ENCODE data around the gene NECTIN1. TPM values are rescaled to one million over a fixed set of nuclear protein-coding genes. Genes with fewer than 3 reads are reported as not detected.

NECTIN1 gene
- total RNA-seq, 4 donors from 2014 or later, result 112 to 176 (median 164) TPM

- Histone ChIP-seq H3K4me1 (no peaks in the 10 kb centered on the region), H3K27ac (no peak overlapping the region), H3K9me3 (no peaks in the 10 kb centered on the region), H3K36me3 (no peaks in the 10 kb centered on the region), H3K4me3 (no peak overlapping the region), H3K27me3 (no peaks in the 10 kb centered on the region)
- DNase-seq (ENCODE audit: low spot score in 2 of 2), result no peak
- WGBS, result 62% methylated on average over 11 of the region's 12 CpGs
- TF ChIP-seq CTCF (IDR thresholded peaks at IDR 0.05), result peak in 1 of 2 donors; percentile 34
- no peak for TF ChIP-seq POLR2AphosphoS5 (IDR thresholded peaks at IDR 0.05)
- no peak for TF ChIP-seq POLR2A (IDR thresholded peaks at IDR 0.05)
These were observed 86.8 kb downstream of the NECTIN1 start for GRCh38 chr11:119641983-119642745.

GRCh38 chr11:119640541-119640940 is 88.5 kb downstream of the NECTIN1 start:
- H3K36me3 ChIP-seq, result no peaks in the 10 kb centered on the region
- H3K9me3 ChIP-seq, result no peaks in the 10 kb centered on the region
- 53% methylated on average over 4 of the region's 6 CpGs for WGBS
- H3K27me3 ChIP-seq, result no peaks in the 10 kb centered on the region
- H3K4me3 ChIP-seq, result no peak overlapping the region
- no peak for DNase-seq (ENCODE audit: low spot score in 2 of 2)
- H3K4me1 ChIP-seq, result no peaks in the 10 kb centered on the region
- no peak overlapping the region for H3K27ac ChIP-seq
- no peak for TF ChIP-seq POLR2AphosphoS5 (IDR thresholded peaks at IDR 0.05)
- TF ChIP-seq EP300 (IDR thresholded peaks at IDR 0.05), result no peak
- no peak for TF ChIP-seq POLR2A (IDR thresholded peaks at IDR 0.05)
- TF ChIP-seq CTCF (IDR thresholded peaks at IDR 0.05), result no peak

- Histone ChIP-seq H3K9me3 (no peaks in the 10 kb centered on the region), H3K4me1 (no peaks in the 10 kb centered on the region), H3K27ac (no peak overlapping the region), H3K27me3 (no peaks in the 10 kb centered on the region), H3K4me3 (no peak overlapping the region), H3K36me3 (no peaks in the 10 kb centered on the region)
- TF ChIP-seq EP300 (IDR thresholded peaks at IDR 0.05), result no peak
- no peak for TF ChIP-seq POLR2AphosphoS5 (IDR thresholded peaks at IDR 0.05)
- TF ChIP-seq CTCF (IDR thresholded peaks at IDR 0.05), result no peak
- no peak for TF ChIP-seq POLR2A (IDR thresholded peaks at IDR 0.05)
- DNase-seq (ENCODE audit: low spot score in 2 of 2), result no peak
- 71% methylated on average over 4 of the region's 11 CpGs for WGBS
These were observed 89.3 kb downstream of the NECTIN1 start for GRCh38 chr11:119639642-119640205.

- H3K27me3 ChIP-seq, result no peaks in the 10 kb centered on the region
- DNase-seq (ENCODE audit: low spot score in 2 of 2), result no peak
- no peaks in the 10 kb centered on the region for H3K9me3 ChIP-seq
- WGBS, result 87% methylated on average over 9 of the region's 11 CpGs
- no peaks in the 10 kb centered on the region for H3K4me1 ChIP-seq
- no peak overlapping the region for H3K27ac ChIP-seq
- no peak overlapping the region for H3K4me3 ChIP-seq
- TF ChIP-seq POLR2A (IDR thresholded peaks at IDR 0.05) (no peak), EP300 (IDR thresholded peaks at IDR 0.05) (no peak), POLR2AphosphoS5 (IDR thresholded peaks at IDR 0.05) (no peak), CTCF (IDR thresholded peaks at IDR 0.05) (no peak)
- no peaks in the 10 kb centered on the region for H3K36me3 ChIP-seq
These were observed 90.1 kb downstream of the NECTIN1 start for GRCh38 chr11:119638851-119639250.

GRCh38 chr11:119637481-119637880 is 91.5 kb downstream of the NECTIN1 start:
- H3K9me3 ChIP-seq, result no peaks in the 10 kb centered on the region
- DNase-seq (ENCODE audit: low spot score in 2 of 2), result no peak
- TF ChIP-seq CTCF (IDR thresholded peaks at IDR 0.05) (no peak), EP300 (IDR thresholded peaks at IDR 0.05) (no peak), POLR2A (IDR thresholded peaks at IDR 0.05) (no peak), POLR2AphosphoS5 (IDR thresholded peaks at IDR 0.05) (no peak)

More at GRCh38 chr11:119637481-119637880, 91.5 kb downstream of the NECTIN1 start:
- Histone ChIP-seq H3K4me3 (no peak overlapping the region), H3K27me3 (no peaks in the 10 kb centered on the region), H3K27ac (no peak overlapping the region), H3K36me3 (no peaks in the 10 kb centered on the region), H3K4me1 (no peaks in the 10 kb centered on the region)
- 68% methylated on average over 2 of the region's 4 CpGs for WGBS
